ENCODE results near the gene RAB39A.

The RAB39A gene

DNA sequence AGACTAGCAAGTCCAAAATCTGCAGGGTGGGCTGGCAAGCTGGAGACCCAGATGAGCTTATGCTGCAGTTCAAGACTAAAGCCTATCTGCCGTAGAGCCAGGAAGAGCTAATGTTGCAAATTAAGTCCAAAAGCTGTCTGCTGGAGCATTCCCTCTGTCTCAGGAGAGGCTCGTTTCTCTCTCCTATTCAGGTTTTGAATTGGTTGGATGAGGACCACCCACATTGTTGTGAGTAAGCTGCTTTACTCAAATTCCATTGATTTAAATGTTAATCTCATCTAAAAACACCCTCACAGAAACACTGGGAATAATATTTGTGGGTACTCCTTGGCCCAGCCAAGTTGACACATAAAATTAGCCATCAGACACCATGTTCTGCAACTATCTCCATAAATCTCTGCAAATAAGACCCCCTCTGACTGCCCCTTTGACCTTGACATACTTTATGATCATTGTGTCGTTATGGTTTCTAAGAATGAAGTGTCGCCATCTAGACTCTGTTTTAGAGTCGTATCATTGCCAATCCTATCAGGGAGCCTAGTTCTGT lies 63.7 kb downstream of the RAB39A start:
- no peak overlapping the region for H3K27ac ChIP-seq (ENCODE audit: low read depth, low read length)
- no peak overlapping the region for H3K4ac ChIP-seq (ENCODE audit: low read depth, low read length)
- no peak overlapping the region for H3K9ac ChIP-seq (ENCODE audit: low read length)
- no peak overlapping the region for H3K18ac ChIP-seq (ENCODE audit: low read length)
- H2AK5ac ChIP-seq (ENCODE audit: low read length) = no peak overlapping the region
- H2BK15ac ChIP-seq (replicated peaks; ENCODE audit: low read depth) = no peak overlapping the region
- no peak overlapping the region for H2BK5ac ChIP-seq (ENCODE audit: low read length)
- H3K56ac ChIP-seq (ENCODE audit: low read length) = no peak overlapping the region
- H3K4me2 ChIP-seq (ENCODE audit: low read length) = no peak overlapping the region
- H3K79me1 ChIP-seq (ENCODE audit: low read length) = no peaks in the 10 kb centered on the region
- H3K36me3 ChIP-seq (ENCODE audit: control insufficient read depth, insufficient read depth, low read length) = no peaks in the 10 kb centered on the region
- H4K8ac ChIP-seq (ENCODE audit: low read depth, low read length) = no peak overlapping the region
- no peak overlapping the region for H3K23ac ChIP-seq (ENCODE audit: low read length)
- no CpG with 5 or more reads among the region's 5 CpGs for WGBS (ENCODE audit: extremely low coverage, insufficient coverage, low lambda C conversion rate)
- no peak for DNase-seq
- H2BK120ac ChIP-seq (ENCODE audit: low read depth, low read length) = no peak overlapping the region
- no peaks in the 10 kb centered on the region for H3K27me3 ChIP-seq (ENCODE audit: insufficient read depth, low read length, poor library complexity)
- no peaks in the 10 kb centered on the region for H3K79me2 ChIP-seq (ENCODE audit: control insufficient read depth, insufficient read depth, low read length)
- H4K5ac ChIP-seq (ENCODE audit: low read length) = no peak overlapping the region
- no peaks in the 10 kb centered on the region for H3K4me1 ChIP-seq (ENCODE audit: control insufficient read depth, low read depth, low read length)
- no peak overlapping the region for H3K4me3 ChIP-seq (ENCODE audit: low read length)

DNA sequence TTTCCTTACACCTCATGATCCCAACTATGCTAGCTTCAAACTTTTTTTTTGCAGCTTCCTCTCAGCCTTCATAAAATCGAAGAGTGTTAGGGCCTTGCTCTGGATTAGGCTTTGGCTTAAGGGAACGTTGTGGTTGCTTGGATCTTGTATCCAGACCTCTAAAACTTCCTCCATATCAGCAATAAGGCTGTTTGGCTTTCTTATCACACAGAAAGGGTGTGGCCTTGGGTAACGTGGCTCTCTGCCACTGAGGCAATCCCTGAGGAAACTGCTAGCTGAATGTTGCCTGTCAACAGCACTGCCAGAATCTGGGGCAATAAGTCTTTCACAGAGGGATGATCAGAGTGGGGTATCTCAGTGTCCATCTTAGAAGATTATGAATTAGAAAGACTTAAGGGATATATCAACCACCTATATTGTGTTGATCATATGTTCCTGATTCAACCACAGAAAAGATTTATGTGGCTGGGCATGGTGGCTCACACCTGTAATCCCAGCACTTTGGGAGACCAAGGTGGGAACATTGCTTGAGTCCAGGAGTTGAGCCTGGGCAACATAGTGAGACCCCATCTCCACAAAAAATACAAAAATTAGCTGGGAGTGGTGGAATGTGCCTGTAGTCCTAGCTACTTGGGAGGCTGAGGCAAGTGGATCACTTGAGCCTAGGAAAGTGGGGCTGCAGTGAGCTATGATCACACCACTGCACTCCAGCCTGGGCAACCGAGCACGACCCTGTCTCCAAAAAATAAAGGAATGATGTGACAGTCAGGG lies 67.9 kb downstream of the RAB39A start:
- H2AK5ac ChIP-seq (ENCODE audit: low read length) = no peak overlapping the region
- H2BK120ac ChIP-seq (ENCODE audit: low read depth, low read length) = no peak overlapping the region
- H3K27me3 ChIP-seq (ENCODE audit: insufficient read depth, low read length, poor library complexity) = no peaks in the 10 kb centered on the region
- no peak overlapping the region for H3K27ac ChIP-seq (ENCODE audit: low read depth, low read length)
- H3K36me3 ChIP-seq (ENCODE audit: control insufficient read depth, insufficient read depth, low read length) = no peaks in the 10 kb centered on the region
- H3K4me2 ChIP-seq (ENCODE audit: low read length) = no peak overlapping the region
- no peak overlapping the region for H3K18ac ChIP-seq (ENCODE audit: low read length)
- H2BK5ac ChIP-seq (ENCODE audit: low read length) = no peak overlapping the region
- no peak overlapping the region for H3K4me3 ChIP-seq (ENCODE audit: low read length)
- no peaks in the 10 kb centered on the region for H3K79me2 ChIP-seq (ENCODE audit: control insufficient read depth, insufficient read depth, low read length)
- no peak overlapping the region for H3K4ac ChIP-seq (ENCODE audit: low read depth, low read length)
- no CpG with 5 or more reads among the region's 5 CpGs for WGBS (ENCODE audit: extremely low coverage, insufficient coverage, low lambda C conversion rate)
- no peak overlapping the region for H3K9ac ChIP-seq (ENCODE audit: low read length)
- no peak overlapping the region for H4K5ac ChIP-seq (ENCODE audit: low read length)
- no peaks in the 10 kb centered on the region for H3K4me1 ChIP-seq (ENCODE audit: control insufficient read depth, low read depth, low read length)
- no peak for DNase-seq
- no peak overlapping the region for H3K23ac ChIP-seq (ENCODE audit: low read length)
- no peak overlapping the region for H4K8ac ChIP-seq (ENCODE audit: low read depth, low read length)
- H3K79me1 ChIP-seq (ENCODE audit: low read length) = no peaks in the 10 kb centered on the region
- H2BK15ac ChIP-seq (replicated peaks; ENCODE audit: low read depth) = no peak overlapping the region
- H3K56ac ChIP-seq (ENCODE audit: low read length) = no peak overlapping the region

DNA sequence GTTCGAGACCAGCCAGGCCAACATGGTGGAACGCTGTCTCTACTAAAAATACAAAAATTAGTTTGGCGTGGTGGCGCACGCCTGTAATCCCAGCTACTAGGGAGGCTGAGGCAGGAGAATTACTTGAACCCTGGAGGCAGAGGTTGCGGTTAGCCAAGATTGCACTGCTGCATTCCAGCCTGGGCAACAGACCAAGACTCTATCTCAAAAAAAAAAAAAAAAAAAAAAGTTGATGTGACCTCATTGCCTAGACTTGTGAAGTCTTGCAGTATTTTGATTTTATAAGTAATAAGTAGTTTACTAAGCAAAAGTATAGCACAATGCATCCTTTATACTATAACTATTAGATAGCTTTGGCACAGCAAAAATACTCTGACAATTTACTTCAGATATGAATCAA lies 70.5 kb downstream of the RAB39A start:
- no peaks in the 10 kb centered on the region for H3K36me3 ChIP-seq (ENCODE audit: control insufficient read depth, insufficient read depth, low read length)
- no peak overlapping the region for H3K27ac ChIP-seq (ENCODE audit: low read depth, low read length)
- no peak overlapping the region for H3K4ac ChIP-seq (ENCODE audit: low read depth, low read length)
- H3K23ac ChIP-seq (ENCODE audit: low read length) = no peak overlapping the region
- no peaks in the 10 kb centered on the region for H3K79me1 ChIP-seq (ENCODE audit: low read length)
- no peak overlapping the region for H2BK120ac ChIP-seq (ENCODE audit: low read depth, low read length)
- no peak overlapping the region for H2AK5ac ChIP-seq (ENCODE audit: low read length)
- no peak overlapping the region for H3K9ac ChIP-seq (ENCODE audit: low read length)
- H3K4me1 ChIP-seq (ENCODE audit: control insufficient read depth, low read depth, low read length) = no peaks in the 10 kb centered on the region
- H3K79me2 ChIP-seq (ENCODE audit: control insufficient read depth, insufficient read depth, low read length) = no peaks in the 10 kb centered on the region
- no peak overlapping the region for H3K18ac ChIP-seq (ENCODE audit: low read length)
- no peak overlapping the region for H3K4me2 ChIP-seq (ENCODE audit: low read length)
- WGBS (ENCODE audit: extremely low coverage, insufficient coverage, low lambda C conversion rate) = no CpG with 5 or more reads among the region's 6 CpGs
- H4K5ac ChIP-seq (ENCODE audit: low read length) = no peak overlapping the region
- no peak overlapping the region for H3K56ac ChIP-seq (ENCODE audit: low read length)
- DNase-seq = no peak
- H2BK5ac ChIP-seq (ENCODE audit: low read length) = no peak overlapping the region
- no peak overlapping the region for H4K8ac ChIP-seq (ENCODE audit: low read depth, low read length)
- no peak overlapping the region for H3K4me3 ChIP-seq (ENCODE audit: low read length)
- H3K27me3 ChIP-seq (ENCODE audit: insufficient read depth, low read length, poor library complexity) = no peaks in the 10 kb centered on the region
- no peak overlapping the region for H2BK15ac ChIP-seq (replicated peaks; ENCODE audit: low read depth)

DNA sequence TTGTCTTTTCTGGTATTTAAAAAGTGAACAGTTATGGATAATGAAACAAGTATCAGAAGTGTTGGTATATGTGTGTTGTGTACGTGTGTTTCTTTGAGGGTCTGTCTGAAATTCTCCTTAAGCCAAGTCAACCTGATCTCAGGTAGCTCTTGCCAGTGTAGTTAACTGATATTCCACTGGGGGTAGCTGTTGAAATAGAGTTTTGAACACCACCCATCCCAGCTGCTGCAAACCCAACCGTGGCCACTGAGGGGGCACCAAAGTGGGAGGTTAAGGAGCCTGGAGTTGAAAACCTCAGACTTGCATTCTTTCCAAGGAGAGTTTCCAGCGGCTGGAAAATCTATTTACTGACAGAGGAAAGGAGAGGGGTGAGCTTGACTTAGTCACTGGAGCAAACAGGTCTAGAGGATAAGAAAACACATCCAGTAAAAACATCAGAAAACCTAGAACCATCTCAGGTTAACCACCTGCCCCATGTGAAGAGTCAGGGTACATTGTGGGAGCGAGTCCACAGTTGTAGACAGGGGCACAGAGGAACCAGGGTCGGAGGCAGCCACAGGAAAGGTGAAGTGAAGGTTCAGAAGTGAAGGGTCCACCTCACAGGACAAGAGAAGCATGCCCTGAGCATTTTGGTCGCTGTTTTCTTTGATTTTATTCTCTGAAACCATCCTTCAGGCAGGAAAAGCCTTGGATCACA lies 71.7 kb downstream of the RAB39A start:
- no peak overlapping the region for H4K5ac ChIP-seq (ENCODE audit: low read length)
- H3K36me3 ChIP-seq (ENCODE audit: control insufficient read depth, insufficient read depth, low read length) = no peaks in the 10 kb centered on the region
- H3K27me3 ChIP-seq (ENCODE audit: insufficient read depth, low read length, poor library complexity) = no peaks in the 10 kb centered on the region
- H3K4me1 ChIP-seq (ENCODE audit: control insufficient read depth, low read depth, low read length) = no peaks in the 10 kb centered on the region
- H3K79me1 ChIP-seq (ENCODE audit: low read length) = no peaks in the 10 kb centered on the region
- no peak overlapping the region for H3K4me2 ChIP-seq (ENCODE audit: low read length)
- no peak overlapping the region for H2BK15ac ChIP-seq (replicated peaks; ENCODE audit: low read depth)
- no peak overlapping the region for H3K4me3 ChIP-seq (ENCODE audit: low read length)
- peak overlapping the region; percentile 67 for H3K56ac ChIP-seq (ENCODE audit: low read length)
- H3K18ac ChIP-seq (ENCODE audit: low read length) = no peak overlapping the region
- H3K23ac ChIP-seq (ENCODE audit: low read length) = no peak overlapping the region
- no peak overlapping the region for H2BK5ac ChIP-seq (ENCODE audit: low read length)
- WGBS (ENCODE audit: extremely low coverage, insufficient coverage, low lambda C conversion rate) = no CpG with 5 or more reads among the region's 6 CpGs
- no peak overlapping the region for H3K9ac ChIP-seq (ENCODE audit: low read length)
- DNase-seq = peak; percentile 92
- no peak overlapping the region for H2BK120ac ChIP-seq (ENCODE audit: low read depth, low read length)
- H2AK5ac ChIP-seq (ENCODE audit: low read length) = no peak overlapping the region
- no peak overlapping the region for H3K27ac ChIP-seq (ENCODE audit: low read depth, low read length)
- no peaks in the 10 kb centered on the region for H3K79me2 ChIP-seq (ENCODE audit: control insufficient read depth, insufficient read depth, low read length)
- H4K8ac ChIP-seq (ENCODE audit: low read depth, low read length) = no peak overlapping the region
- H3K4ac ChIP-seq (ENCODE audit: low read depth, low read length) = no peak overlapping the region

DNA sequence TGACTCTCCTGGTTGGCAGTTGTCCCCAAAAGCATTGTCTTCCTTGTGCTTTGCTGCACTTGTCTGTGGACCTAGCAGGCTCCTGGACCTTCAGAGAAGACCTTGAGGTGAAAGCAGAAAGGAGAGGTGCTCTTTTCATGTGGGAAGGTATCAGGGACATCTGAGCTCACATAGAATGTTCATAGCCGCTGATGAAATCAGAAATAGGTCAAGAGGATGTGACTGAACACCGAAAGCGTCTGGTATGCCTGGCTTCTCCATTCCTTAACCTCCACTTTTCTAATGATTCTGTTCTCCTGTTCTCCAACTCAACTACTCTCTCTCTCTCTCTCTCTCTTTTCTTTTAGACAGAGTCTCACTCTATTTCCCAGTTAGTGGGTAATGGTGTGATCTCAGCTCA lies 74.2 kb downstream of the RAB39A start:
- no peak overlapping the region for H3K4ac ChIP-seq (ENCODE audit: low read depth, low read length)
- H3K9ac ChIP-seq (ENCODE audit: low read length) = no peak overlapping the region
- no peak overlapping the region for H3K4me2 ChIP-seq (ENCODE audit: low read length)
- no peak overlapping the region for H2AK5ac ChIP-seq (ENCODE audit: low read length)
- H2BK120ac ChIP-seq (ENCODE audit: low read depth, low read length) = no peak overlapping the region
- no peak overlapping the region for H4K8ac ChIP-seq (ENCODE audit: low read depth, low read length)
- H2BK15ac ChIP-seq (replicated peaks; ENCODE audit: low read depth) = no peak overlapping the region
- no peaks in the 10 kb centered on the region for H3K4me1 ChIP-seq (ENCODE audit: control insufficient read depth, low read depth, low read length)
- H3K18ac ChIP-seq (ENCODE audit: low read length) = no peak overlapping the region
- no peak overlapping the region for H3K56ac ChIP-seq (ENCODE audit: low read length)
- no peak overlapping the region for H4K5ac ChIP-seq (ENCODE audit: low read length)
- no peak for DNase-seq
- no peak overlapping the region for H3K27ac ChIP-seq (ENCODE audit: low read depth, low read length)
- H2BK5ac ChIP-seq (ENCODE audit: low read length) = no peak overlapping the region
- no peaks in the 10 kb centered on the region for H3K79me1 ChIP-seq (ENCODE audit: low read length)
- H3K4me3 ChIP-seq (ENCODE audit: low read length) = no peak overlapping the region
- H3K23ac ChIP-seq (ENCODE audit: low read length) = no peak overlapping the region
- H3K27me3 ChIP-seq (ENCODE audit: insufficient read depth, low read length, poor library complexity) = no peaks in the 10 kb centered on the region
- no peaks in the 10 kb centered on the region for H3K79me2 ChIP-seq (ENCODE audit: control insufficient read depth, insufficient read depth, low read length)
- no peaks in the 10 kb centered on the region for H3K36me3 ChIP-seq (ENCODE audit: control insufficient read depth, insufficient read depth, low read length)
- no CpG with 5 or more reads among the region's 3 CpGs for WGBS (ENCODE audit: extremely low coverage, insufficient coverage, low lambda C conversion rate)
